ENCODE measurements around the gene PCDHB4.

DNA sequence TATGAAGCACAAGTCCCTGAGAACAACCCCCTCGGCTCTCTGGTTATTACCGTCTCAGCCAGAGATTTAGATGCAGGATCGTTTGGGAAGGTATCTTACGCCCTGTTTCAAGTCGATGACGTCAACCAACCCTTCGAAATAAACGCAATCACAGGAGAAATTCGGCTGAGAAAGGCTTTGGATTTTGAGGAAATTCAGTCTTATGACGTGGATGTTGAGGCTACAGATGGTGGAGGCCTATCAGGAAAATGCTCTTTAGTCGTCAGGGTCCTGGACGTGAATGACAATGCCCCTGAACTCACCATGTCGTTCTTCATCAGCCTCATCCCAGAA, 29.3 kb downstream of the PCDHB4 start:
- TF ChIP-seq, protein P1, sequence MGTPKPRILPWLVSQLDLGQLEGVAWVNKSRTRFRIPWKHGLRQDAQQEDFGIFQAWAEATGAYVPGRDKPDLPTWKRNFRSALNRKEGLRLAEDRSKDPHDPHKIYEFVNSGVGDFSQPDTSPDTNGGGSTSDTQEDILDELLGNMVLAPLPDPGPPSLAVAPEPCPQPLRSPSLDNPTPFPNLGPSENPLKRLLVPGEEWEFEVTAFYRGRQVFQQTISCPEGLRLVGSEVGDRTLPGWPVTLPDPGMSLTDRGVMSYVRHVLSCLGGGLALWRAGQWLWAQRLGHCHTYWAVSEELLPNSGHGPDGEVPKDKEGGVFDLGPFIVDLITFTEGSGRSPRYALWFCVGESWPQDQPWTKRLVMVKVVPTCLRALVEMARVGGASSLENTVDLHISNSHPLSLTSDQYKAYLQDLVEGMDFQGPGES (IDR thresholded peaks at IDR 0.05; ENCODE audit: low read depth, low read length) = no peak
- TF ChIP-seq EP300 (IDR thresholded peaks at IDR 0.05; ENCODE audit: borderline replicate concordance in 1 of 2, low read depth in 1 of 2, low read length in 1 of 2) (no peak), GABPA (IDR thresholded peaks at IDR 0.05; ENCODE audit: low read depth) (no peak), TAF1 (IDR thresholded peaks at IDR 0.05; ENCODE audit: borderline replicate concordance, low read depth, low read length) (no peak), RFX5 (IDR thresholded peaks at IDR 0.05; ENCODE audit: low read length) (no peak), NRF1 (IDR thresholded peaks at IDR 0.05; ENCODE audit: low read depth, low read length) (no peak), MEF2A (IDR thresholded peaks at IDR 0.05; ENCODE audit: borderline replicate concordance, low read depth) (no peak), FOXM1 (IDR thresholded peaks at IDR 0.05; ENCODE audit: low read depth) (no peak), RAD21 (IDR thresholded peaks at IDR 0.05; ENCODE audit: low read length) (no peak), NFIC (IDR thresholded peaks at IDR 0.05; ENCODE audit: borderline replicate concordance) (no peak)
- TF ChIP-seq, protein P2, sequence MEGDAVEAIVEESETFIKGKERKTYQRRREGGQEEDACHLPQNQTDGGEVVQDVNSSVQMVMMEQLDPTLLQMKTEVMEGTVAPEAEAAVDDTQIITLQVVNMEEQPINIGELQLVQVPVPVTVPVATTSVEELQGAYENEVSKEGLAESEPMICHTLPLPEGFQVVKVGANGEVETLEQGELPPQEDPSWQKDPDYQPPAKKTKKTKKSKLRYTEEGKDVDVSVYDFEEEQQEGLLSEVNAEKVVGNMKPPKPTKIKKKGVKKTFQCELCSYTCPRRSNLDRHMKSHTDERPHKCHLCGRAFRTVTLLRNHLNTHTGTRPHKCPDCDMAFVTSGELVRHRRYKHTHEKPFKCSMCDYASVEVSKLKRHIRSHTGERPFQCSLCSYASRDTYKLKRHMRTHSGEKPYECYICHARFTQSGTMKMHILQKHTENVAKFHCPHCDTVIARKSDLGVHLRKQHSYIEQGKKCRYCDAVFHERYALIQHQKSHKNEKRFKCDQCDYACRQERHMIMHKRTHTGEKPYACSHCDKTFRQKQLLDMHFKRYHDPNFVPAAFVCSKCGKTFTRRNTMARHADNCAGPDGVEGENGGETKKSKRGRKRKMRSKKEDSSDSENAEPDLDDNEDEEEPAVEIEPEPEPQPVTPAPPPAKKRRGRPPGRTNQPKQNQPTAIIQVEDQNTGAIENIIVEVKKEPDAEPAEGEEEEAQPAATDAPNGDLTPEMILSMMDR (IDR thresholded peaks at IDR 0.05) = no peak
- TF ChIP-seq, protein P3, sequence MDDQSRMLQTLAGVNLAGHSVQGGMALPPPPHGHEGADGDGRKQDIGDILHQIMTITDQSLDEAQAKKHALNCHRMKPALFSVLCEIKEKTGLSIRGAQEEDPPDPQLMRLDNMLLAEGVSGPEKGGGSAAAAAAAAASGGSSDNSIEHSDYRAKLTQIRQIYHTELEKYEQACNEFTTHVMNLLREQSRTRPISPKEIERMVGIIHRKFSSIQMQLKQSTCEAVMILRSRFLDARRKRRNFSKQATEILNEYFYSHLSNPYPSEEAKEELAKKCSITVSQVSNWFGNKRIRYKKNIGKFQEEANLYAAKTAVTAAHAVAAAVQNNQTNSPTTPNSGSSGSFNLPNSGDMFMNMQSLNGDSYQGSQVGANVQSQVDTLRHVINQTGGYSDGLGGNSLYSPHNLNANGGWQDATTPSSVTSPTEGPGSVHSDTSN (IDR thresholded peaks at IDR 0.05) = no peak
- TF ChIP-seq, protein P4, sequence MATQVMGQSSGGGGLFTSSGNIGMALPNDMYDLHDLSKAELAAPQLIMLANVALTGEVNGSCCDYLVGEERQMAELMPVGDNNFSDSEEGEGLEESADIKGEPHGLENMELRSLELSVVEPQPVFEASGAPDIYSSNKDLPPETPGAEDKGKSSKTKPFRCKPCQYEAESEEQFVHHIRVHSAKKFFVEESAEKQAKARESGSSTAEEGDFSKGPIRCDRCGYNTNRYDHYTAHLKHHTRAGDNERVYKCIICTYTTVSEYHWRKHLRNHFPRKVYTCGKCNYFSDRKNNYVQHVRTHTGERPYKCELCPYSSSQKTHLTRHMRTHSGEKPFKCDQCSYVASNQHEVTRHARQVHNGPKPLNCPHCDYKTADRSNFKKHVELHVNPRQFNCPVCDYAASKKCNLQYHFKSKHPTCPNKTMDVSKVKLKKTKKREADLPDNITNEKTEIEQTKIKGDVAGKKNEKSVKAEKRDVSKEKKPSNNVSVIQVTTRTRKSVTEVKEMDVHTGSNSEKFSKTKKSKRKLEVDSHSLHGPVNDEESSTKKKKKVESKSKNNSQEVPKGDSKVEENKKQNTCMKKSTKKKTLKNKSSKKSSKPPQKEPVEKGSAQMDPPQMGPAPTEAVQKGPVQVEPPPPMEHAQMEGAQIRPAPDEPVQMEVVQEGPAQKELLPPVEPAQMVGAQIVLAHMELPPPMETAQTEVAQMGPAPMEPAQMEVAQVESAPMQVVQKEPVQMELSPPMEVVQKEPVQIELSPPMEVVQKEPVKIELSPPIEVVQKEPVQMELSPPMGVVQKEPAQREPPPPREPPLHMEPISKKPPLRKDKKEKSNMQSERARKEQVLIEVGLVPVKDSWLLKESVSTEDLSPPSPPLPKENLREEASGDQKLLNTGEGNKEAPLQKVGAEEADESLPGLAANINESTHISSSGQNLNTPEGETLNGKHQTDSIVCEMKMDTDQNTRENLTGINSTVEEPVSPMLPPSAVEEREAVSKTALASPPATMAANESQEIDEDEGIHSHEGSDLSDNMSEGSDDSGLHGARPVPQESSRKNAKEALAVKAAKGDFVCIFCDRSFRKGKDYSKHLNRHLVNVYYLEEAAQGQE (IDR thresholded peaks at IDR 0.05; ENCODE audit: low read depth, low read length) = no peak
- TF ChIP-seq, protein P5, sequence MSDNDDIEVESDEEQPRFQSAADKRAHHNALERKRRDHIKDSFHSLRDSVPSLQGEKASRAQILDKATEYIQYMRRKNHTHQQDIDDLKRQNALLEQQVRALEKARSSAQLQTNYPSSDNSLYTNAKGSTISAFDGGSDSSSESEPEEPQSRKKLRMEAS (IDR thresholded peaks at IDR 0.05; ENCODE audit: low read depth) = no peak

All from SK-N-SH (cell line).